Endothelial cell of umbilical vein (primary cell): ENCODE data around the gene PLCB4.

ENCODE experiments used
- CTCF ChIP-seq, 2 donors: IDR thresholded peaks; 1 replicate in 1 of 2; 2 replicates in 1 of 2; pipeline ENCODE4 v1.5.1; 2011; ENCODE audit warnings: low read length in 2 of 2, mild to moderate bottlenecking in 2 of 2, moderate library complexity in 2 of 2, control low read depth in 1 of 2, inconsistent platforms in 1 of 2, low read depth in 1 of 2; ENCODE audit not compliant: insufficient read depth in 1 of 2; ENCODE audit errors: extremely low read depth in 1 of 2
- JUN ChIP-seq: IDR thresholded peaks from 2 replicates; pipeline ENCODE4 v1.6.1; 2011; ENCODE audit warnings: borderline replicate concordance, low read depth; ENCODE audit not compliant: insufficient read length, insufficient read depth

DNA sequence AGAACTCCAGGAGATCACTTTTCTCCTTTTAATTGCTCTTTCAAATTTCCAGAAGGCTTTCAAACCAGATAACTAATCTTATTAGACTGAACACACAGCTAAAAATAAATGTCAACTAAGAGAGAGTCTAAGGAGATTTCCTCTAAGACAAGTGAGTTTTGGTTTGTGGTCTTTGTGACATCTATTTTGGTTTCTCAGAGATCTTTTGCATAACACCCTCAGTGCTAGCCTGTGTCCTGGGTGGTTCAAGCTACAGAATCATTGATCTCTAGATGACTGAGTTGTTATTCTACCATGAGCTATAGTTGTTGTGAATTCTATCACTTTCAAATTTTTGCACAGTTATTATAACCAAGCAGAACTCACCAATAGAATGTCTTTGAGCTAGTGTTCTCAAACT, 49.1 kb upstream of the PLCB4 start:
- TF ChIP-seq CTCF (IDR thresholded peaks at IDR 0.05; ENCODE audit: extremely low read depth in 1 of 2, insufficient read depth in 1 of 2, low read depth in 1 of 2, low read length in 2 of 2), result no peak
- no peak for TF ChIP-seq JUN
